Panc1 (cell line): ENCODE results near the gene NCAM2.

Experiments used
- CTCF ChIP-seq: fragments of 450-650 bp; IDR thresholded peaks from 2 replicates; pipeline ENCODE4 v1.5.1; 2017; ENCODE audit warnings: mild to moderate bottlenecking
- POLR2AphosphoS5 ChIP-seq: IDR thresholded peaks from 2 replicates; pipeline ENCODE4 v1.6.1; 2012; ENCODE audit warnings: mild to moderate bottlenecking, low read depth, low read length, moderate library complexity
- TCF7L2 ChIP-seq: IDR thresholded peaks from 2 replicates; pipeline ENCODE4 v1.6.1; 2011; ENCODE audit warnings: mild to moderate bottlenecking, low read depth, low read length, inconsistent platforms

GRCh38 chr21:21034036-21034435 lies 35.8 kb downstream of the NCAM2 start:
- TF ChIP-seq TCF7L2 (no peak), CTCF (no peak), POLR2AphosphoS5 (no peak)
